GM19239 (cell line): ENCODE data around the gene CFDP1.

Source experiments
- DNase-seq: peaks from one replicate; pipeline ENCODE4 v3.0.0; 2011; ENCODE audit warnings: low spot score; ENCODE audit not compliant: insufficient read length
- FAIRE-seq: peaks from 2 replicates; lab custom pipeline; 2011; peaks lifted over from hg19 to GRCh38; lab: Jason Lieb, UNC

Gene CFDP1

DNA sequence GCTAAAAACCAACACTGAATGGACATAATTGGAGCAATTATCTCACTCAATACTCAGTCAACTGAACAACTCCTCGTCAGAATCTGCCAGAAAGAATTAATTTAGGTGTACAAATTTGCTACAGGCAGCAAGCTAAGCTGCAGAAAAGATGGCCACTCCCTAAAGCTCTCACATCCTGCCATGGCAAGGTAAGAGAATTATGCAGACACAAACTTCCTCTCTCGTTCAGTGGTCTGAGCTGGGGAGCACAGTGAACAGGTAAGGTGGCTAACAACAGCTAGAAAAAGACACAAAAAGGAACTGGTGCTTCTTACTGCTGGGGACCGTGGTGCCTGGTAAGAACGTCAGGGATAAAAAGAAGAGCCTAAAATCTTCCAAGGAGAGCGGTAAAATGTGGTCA is 107.0 kb downstream of the CFDP1 start:
- DNase-seq (no peak), FAIRE-seq (no peak)

DNA sequence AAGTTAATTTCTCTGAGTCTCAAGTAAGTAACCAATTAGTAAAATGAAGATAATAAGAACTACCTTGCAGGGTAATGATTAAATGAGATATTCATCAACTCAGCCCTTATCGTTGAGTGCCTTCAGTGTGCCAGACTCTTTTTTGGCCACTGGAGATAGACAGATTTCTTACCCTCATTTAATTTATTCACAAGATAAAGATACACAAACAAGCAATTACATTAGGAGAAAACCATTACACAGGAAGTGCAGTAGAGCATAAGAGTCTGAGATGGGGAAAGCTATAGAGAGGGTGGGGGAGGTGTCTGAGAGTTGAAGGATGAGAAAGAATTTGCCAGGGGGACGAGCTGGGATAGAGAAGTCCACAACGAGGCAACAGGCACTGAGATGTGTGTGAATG is 109.4 kb downstream of the CFDP1 start:
- FAIRE-seq (no peak), DNase-seq (no peak)

DNA sequence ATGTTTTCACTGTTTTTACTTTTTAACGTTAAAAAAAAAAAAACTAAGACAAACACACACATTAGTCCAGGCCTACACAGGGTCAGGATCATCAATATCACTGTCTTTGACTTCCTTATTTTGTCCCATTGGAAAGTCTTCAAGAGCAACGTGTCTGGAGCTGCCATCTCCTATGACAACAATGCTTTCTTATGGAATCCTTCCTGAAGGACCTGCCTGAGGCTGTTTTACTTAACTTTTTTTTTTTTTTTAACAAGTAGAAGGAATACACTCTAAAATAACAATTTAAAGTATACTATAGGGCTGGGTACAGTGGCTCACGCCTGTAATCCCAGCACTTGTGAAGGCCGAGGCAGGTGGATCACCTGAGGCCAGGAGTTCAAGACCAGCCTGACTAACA is 110.1 kb downstream of the CFDP1 start:
- no peak for DNase-seq

DNA sequence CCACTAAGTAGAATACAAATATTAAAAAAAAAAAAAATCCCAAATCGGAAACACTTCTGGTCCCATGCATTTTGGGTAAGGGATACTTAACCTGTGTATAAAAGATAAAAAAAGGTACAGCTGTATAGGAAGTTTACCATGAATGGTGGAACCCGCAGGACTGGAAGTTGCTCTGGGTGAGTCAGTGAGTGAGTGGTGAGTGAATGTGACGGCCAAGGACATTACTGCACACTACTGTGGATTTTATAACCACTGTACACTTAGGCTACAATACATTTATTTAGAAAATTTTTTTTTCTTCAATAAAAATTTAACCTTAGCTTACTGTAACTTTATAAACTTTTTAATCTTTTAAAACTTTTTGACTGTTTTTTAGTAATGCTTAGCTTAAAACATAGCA is 110.6 kb downstream of the CFDP1 start:
- no peak for DNase-seq
- no peak for FAIRE-seq

More for the DNA sequence above, 110.1 kb downstream of the CFDP1 start:
- FAIRE-seq, result no peak

- FAIRE-seq (no peak), DNase-seq (no peak)
These were observed 112.9 kb downstream of the CFDP1 start for GRCh38 chr16:75320435-75320834.

- DNase-seq, result peak; percentile 37
- peak; percentile 82 for FAIRE-seq
These were observed 113.5 kb downstream of the CFDP1 start for GRCh38 chr16:75319513-75320411.

DNA sequence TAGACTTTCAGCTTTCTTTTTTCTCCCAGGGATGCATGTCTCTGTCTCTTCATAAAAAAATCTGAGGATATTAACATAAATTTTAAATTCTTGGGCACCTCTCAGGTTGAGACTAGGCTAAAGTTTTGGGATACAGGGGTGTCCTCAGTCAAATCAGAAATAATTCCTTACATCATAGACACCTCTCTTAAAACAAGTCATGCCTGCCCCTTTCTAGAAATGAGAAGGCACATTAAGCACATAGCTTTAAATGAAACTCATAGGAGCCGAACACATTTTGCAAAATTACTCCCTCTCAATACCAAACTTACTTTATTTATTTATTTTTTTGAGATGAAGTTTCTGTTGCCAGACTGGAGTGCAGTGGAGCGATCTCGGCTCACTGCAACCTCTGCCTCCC is 114.6 kb downstream of the CFDP1 start:
- no peak for FAIRE-seq
- no peak for DNase-seq

DNA sequence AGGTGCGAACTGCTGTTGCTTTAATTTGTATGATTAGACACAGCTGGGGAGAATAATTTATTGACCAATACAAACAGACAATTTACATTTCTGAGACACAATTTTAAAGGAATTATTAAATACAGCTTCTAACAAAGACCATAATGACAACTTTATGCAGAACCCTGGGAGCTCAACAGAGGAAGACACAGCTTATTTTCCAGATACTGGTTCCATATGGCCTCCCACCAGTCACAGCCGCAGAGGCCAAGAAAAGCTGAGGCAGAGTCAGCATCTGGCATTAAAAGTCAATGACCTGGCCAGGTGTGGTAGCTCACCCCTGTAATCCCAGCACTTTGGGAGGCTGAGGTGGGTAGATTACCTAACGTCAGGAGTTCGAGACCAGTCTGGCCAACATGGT is 115.8 kb downstream of the CFDP1 start:
- DNase-seq (no peak), FAIRE-seq (no peak)

DNA sequence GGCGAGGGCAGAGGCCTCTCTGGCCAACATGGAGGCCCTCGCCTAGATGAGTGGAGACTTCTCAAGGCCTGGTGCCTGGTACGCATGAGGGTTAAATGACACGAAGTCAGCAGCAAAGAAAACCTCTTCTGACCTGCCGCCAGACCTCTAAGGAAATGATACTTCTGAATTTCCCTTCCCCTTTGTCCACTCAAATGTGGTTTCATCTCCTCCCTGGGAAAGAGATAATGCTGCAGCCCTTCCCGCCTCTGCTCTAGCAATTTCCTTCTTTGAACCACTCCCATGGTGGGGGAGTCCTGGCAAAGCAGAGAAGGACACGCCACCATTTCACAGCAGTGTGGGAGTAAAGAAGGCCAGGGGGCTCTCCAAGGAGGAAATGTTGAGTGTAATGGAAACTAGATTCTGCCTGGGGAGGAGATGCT is 116.2 kb downstream of the CFDP1 start:
- peak; percentile 71 for FAIRE-seq
- no peak for DNase-seq

DNA sequence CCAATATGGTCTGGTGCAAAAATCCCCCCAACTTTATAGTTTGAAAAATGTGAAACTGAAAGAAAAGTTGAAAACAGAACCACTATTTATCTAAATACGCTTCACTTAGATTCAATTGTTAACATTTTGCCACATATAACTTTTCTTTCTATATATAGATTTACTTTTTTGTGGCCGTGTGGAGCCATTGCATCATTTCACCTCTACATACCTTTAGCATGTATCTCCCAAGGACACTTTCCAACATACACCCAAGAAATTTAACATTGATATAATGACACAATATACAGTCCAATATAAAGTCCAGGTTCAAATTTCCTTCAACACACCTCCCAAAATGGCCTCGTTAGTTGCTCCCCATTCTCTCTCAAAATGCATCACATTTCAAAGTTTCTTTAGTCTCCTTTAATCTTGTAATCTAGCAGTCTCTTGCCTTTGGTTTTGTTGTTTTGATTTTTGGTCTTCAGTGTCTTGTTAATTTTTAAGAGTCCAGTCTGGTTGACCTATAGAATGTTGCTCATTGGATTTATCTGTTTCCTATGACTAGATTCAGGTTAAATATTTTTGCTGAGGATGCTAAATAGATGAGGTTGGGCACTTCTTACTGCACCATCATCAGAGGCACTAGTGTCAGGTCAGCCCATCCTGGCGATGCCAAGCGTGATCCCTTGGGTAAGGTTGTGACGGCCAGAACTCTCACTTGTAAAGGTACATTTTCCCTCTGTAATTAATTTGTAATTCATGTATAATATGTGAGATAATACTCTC is 117.6 kb downstream of the CFDP1 start:
- no peak for DNase-seq
- peak; percentile 47 for FAIRE-seq

GRCh38 chr16:75312875-75313274 is 120.4 kb downstream of the CFDP1 start:
- FAIRE-seq (no peak), DNase-seq (no peak)

DNA sequence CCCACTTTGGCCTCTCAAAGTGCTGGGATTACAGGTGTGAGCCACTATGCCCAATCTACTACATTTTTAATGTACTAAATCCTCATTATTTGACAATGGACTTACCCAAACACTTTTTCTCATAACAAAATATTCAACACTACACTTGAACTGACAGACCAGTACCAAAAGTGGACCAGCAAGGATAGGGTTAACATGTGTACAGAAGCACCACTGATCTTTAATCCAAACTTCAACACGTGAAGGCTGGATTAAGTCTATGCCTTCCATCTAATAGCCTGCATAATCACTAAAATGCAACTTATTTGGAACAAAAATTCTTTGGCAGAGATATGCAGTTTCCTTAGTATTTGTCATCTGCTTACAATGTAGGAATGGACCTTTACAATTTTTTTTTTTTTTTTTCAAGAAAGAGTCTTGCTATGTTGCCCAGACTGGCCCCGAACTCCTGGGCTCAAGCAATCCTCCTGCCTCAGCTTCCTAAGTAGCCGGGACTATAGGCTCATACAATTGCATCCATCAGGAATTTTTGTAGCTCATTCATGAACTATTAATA is 121.8 kb downstream of the CFDP1 start:
- DNase-seq, result no peak
- no peak for FAIRE-seq

DNA sequence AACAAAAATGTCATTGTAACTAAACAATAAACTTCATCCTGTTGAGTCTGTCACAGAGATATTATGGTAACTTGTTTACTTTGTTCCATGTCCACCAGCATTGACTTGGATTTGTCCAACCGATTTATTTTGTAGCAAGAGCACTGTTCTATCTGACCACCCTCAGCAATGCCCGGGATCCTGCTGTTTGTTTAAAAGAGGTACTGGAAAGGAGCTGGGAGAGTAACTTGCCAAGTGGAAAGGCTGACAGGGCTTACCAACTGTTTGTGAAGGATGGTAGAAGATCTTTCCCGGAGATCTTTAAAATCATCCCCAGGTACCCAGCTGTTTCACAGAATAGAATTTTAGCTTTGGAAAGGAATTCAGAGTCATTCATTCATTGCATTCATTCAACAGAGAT is 122.8 kb downstream of the CFDP1 start:
- DNase-seq, result no peak
- no peak for FAIRE-seq

DNA sequence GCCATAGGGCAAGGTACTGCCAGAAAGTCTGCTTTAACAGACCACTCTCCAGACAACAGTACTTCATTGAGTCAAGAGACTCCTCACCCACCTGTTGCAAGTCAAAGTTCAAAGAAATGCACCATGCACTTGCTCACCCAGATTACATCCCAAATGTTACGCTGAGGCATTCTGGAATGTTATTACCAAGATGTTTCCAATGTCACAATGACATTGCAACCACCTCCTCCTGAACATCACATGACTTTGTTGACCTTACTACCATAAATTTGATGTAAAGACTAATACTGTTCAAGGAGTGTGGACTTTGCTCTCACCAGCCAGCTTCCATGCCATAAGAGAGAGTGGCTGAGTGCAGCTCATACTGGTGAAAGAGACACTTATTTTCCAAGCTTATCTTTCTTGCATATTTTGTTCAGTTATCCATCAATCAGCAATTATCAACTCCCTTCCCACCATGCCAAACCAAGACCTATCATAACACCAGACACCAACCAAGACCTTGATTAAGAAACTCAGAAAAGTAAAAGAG is 123.3 kb downstream of the CFDP1 start:
- DNase-seq, result no peak
- FAIRE-seq, result no peak

DNA sequence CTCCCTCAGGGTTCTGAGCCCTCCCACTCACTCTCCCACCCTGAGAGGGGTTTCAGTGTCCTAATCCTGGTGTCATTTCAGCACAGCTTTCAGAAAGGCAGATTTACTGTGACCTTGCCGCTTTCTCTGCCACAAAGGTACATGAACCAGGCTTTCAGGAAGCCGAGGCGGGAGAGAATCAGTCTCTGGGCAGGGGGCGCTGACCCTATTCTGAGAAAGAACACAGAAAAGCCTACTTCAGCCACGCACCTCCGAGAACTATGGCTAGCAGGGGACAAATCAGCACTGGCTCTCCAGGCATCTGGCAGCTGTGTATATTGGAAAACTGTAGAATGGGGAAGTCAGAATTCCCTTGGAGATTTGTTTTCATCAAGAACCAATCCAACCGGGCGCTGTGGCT is 124.1 kb downstream of the CFDP1 start:
- FAIRE-seq, result no peak
- DNase-seq, result no peak

- FAIRE-seq, result no peak
- DNase-seq, result no peak
These were observed 125.3 kb downstream of the CFDP1 start for GRCh38 chr16:75308011-75308410.

GRCh38 chr16:75307506-75307905 is 125.8 kb downstream of the CFDP1 start:
- DNase-seq (no peak), FAIRE-seq (no peak)

DNA sequence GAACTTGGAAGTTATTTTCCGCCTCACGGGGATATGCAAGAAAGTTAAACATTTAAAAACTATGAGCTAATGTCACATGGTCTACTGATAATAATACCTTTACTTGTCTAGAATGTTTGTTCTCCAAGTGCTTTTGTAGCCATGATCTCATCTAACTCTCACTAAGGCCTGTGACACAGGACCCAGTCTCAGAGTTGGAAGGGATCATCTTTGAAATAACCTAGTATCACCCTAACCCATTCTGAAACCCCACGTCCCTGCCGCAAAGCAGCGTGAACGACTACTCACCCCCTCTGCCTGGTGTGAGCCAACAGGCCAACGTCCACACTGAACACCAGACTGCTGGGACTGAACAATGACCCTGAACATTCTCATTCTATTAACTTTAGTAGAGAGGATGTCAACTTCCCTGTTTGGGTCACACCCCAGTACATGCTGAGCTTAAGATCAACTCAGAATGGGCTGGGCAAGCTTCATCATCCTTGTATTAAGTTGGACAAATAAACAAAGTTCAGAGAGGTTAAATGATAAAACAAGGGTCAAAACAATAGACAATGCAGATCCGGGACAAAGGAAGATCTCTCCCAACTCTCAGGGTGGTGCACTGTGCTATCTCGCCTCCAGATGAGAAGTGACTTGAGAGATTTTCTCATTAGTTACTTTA is 127.1 kb downstream of the CFDP1 start:
- no peak for DNase-seq
- no peak for FAIRE-seq

DNA sequence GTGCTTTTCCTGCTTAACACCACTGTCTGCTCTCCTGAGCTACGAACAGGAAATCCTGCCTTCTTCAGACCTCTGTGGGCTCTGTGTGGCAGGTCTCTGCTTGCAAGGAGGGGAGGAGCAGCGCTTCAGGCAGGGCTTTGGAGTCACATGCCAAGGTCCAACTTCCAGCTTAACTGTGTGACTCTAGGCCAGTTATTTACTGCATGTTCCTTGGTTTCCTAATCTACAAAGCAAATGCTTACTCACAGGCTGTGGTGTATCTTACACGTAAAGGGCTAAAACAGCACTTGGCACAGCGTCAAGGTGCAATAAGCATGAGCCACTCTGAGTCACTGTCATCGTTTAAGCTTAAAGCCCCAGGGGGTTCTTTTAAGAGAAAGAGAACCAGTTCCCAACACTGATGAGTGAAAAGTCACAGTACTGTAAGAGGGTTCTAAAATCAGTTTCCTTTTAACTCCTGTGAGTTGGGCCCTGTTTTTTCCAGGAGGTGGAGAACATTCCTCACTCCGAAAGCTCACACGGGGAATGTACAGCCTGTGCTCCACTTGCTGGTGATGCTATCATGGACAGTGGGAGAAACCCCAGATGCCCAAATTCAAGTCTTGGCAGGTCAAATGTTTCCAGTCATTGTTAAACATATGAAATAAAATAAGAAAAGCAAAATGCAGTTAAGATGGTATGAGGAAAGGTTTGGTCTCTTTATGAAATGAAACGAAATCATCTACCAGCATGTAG is 127.8 kb downstream of the CFDP1 start:
- no peak for FAIRE-seq
- no peak for DNase-seq
